ENCODE data around the gene AMBRA1. TPM values are rescaled to one million over a fixed set of nuclear protein-coding genes. Genes with fewer than 3 reads are reported as not detected.

The AMBRA1 gene
- total and polyA plus RNA-seq, 2 of the 8 experiments (the other 6 are each of a cell fraction or from before 2014, with no cell fraction given), result 14.2 to 37.4 TPM

GRCh38 chr11:46475051-46475925 lies 118.5 kb downstream of the AMBRA1 start:
- Histone ChIP-seq H3K27me3 (replicated peaks in 1 of 4; ENCODE audit: control insufficient read depth in 3 of 4, extremely low read depth in 1 of 4, insufficient read depth in 3 of 4, low read length in 3 of 4) (no peaks in the 10 kb centered on the region), H4K5ac (ENCODE audit: insufficient read length, low read depth, low read length) (no peak overlapping the region), H3K14ac (ENCODE audit: insufficient read length) (no peak overlapping the region), H3K56ac (replicated peaks; ENCODE audit: insufficient read length, low read depth, low read length) (no peak overlapping the region), H3K79me2 (ENCODE audit: control insufficient read depth in 1 of 2, insufficient read depth in 2 of 2, low read length in 2 of 2) (no peaks in the 10 kb centered on the region), H2BK120ac (replicated peaks; ENCODE audit: low read depth, low read length) (no peak overlapping the region), H3K4ac (replicated peaks; ENCODE audit: insufficient read length, low read depth, low read length) (no peak overlapping the region), H3K4me2 (ENCODE audit: insufficient read depth in 1 of 2, low read depth in 2 of 2, low read length in 2 of 2) (no peak overlapping the region), H2AFZ (ENCODE audit: low read length) (no peak overlapping the region), H3K23me2 (ENCODE audit: low read depth, low read length) (no peaks in the 10 kb centered on the region), H2BK5ac (ENCODE audit: low read depth, low read length) (no peak overlapping the region), H3K79me1 (ENCODE audit: low read depth, low read length) (peaks cover 2% of the 10 kb centered on the region; the same call in 1 of the 2 replicates), H3K4me1 (replicated peaks in 1 of 4; ENCODE audit: control insufficient read depth in 3 of 4, insufficient read depth in 4 of 4, low read length in 3 of 4) (no peaks in the 10 kb centered on the region), H3K36me3 (ENCODE audit: control insufficient read depth in 2 of 4, insufficient read depth in 4 of 4, low read length in 3 of 4) (no peaks in the 10 kb centered on the region), H2BK15ac (ENCODE audit: low read length) (no peak overlapping the region), H2BK12ac (ENCODE audit: low read depth, low read length) (no peak overlapping the region), H4K8ac (ENCODE audit: extremely low read depth, insufficient read depth, low read length) (no peak overlapping the region), H3K23ac (ENCODE audit: insufficient read length) (no peak overlapping the region), H3K9me3 (ENCODE audit: insufficient read depth in 2 of 2, low read depth in 1 of 2, low read length in 1 of 2) (no peaks in the 10 kb centered on the region), H2AK5ac (ENCODE audit: low read depth, low read length) (no peak overlapping the region), H4K91ac (replicated peaks; ENCODE audit: insufficient read length, low read length) (no peak overlapping the region), H3K4me3 (ENCODE audit: extremely low read depth in 1 of 4, insufficient read depth in 2 of 4, low read depth in 3 of 4, low read length in 4 of 4) (no peak overlapping the region), H3K18ac (ENCODE audit: extremely low read depth, low read length) (no peak overlapping the region), H3K9ac (replicated peaks in 1 of 4; ENCODE audit: extremely low read depth in 1 of 4, low read depth in 3 of 4, low read length in 3 of 4) (no peak overlapping the region), H2BK20ac (ENCODE audit: low read length) (no peak overlapping the region), H4K20me1 (replicated peaks in 1 of 2; ENCODE audit: control insufficient read depth in 1 of 2, insufficient read depth in 2 of 2, low read length in 2 of 2) (peaks cover 0 to 3% of the 10 kb centered on the region in 2 experiments), H3K27ac (ENCODE audit: low read depth, low read length) (no peak overlapping the region)
- no peak for FAIRE-seq
- WGBS, 2 experiments (ENCODE audit: extremely low coverage in 1 of 2, insufficient coverage in 1 of 2, insufficient read length in 1 of 2, insufficient replicate concordance in 2 of 2, low coverage in 1 of 2, low lambda C conversion rate in 2 of 2, missing lambda C conversion rate in 1 of 2), result 95% methylated on average over 7 of the region's 7 CpGs; no CpG with 5 or more reads in 1 of the 2 experiments
- ChIA-PET CTCF (ENCODE audit: partially characterized antibody) (interaction anchor here (0.5 to 3.5 kb wide), 4 partner anchors 14 to 54 kb away, joined by 3 to 33 read pairs (median 4); no protein-coding TSS in a partner anchor), POLR2A (ENCODE audit: partially characterized antibody) (interaction anchor here (0.6 to 1.9 kb wide), 2 partner anchors 19 to 47 kb away, joined by 3 to 5 read pairs; no protein-coding TSS in a partner anchor)
- DNase-seq (ENCODE audit: low read depth in 1 of 2, low spot score in 2 of 2), result no peak
- no peak for TF ChIP-seq ATF2 (IDR thresholded peaks at IDR 0.05; ENCODE audit: low read length)
- no peak for TF ChIP-seq GABPA (IDR thresholded peaks at IDR 0.05; ENCODE audit: borderline replicate concordance, insufficient read depth, low read length)
- TF ChIP-seq CHD2 (IDR thresholded peaks at IDR 0.05; ENCODE audit: low read length), result no peak
- no peak for TF ChIP-seq ATF3 (IDR thresholded peaks at IDR 0.05; ENCODE audit: insufficient read depth, low read depth, low read length)
- TF ChIP-seq TAF7 (optimal IDR thresholded peaks at IDR 0.05; ENCODE audit: borderline replicate concordance, low read depth, low read length), result no peak
- TF ChIP-seq RBBP5 (IDR thresholded peaks at IDR 0.05; ENCODE audit: borderline replicate concordance, low read depth, low read length), result no peak

Data from H1 (cell line).